Aorta (tissue), 5 donors: ENCODE results near the gene MGAT4B. TPM values are rescaled to one million over a fixed set of nuclear protein-coding genes. Genes with fewer than 3 reads are reported as not detected.

Source experiments
- ATAC-seq: fragments of 200-7000 bp; cut with Tn5 transposase; one replicate; pipeline ENCODE4 v1.9.1; 2022; ENCODE audit warnings: moderate library complexity; ENCODE audit not compliant: low FRiP score
- DNase-seq, 2 donors: peaks; one replicate each; pipeline ENCODE4 v3.0.0-alpha.2; 2020
- H3K27ac ChIP-seq, 2 donors: one replicate each; pipeline ENCODE4 v1.5.1; 2013; ENCODE audit warnings: low read length in 2 of 2, mild to moderate bottlenecking in 2 of 2, moderate library complexity in 2 of 2, control low read depth in 1 of 2, inconsistent platforms in 1 of 2, low read depth in 1 of 2
- H3K27me3 ChIP-seq, 2 donors: one replicate each; pipeline ENCODE4 v1.6.1; 2013; ENCODE audit warnings: control low read depth in 1 of 2, low read length in 1 of 2, mild to moderate bottlenecking in 1 of 2, moderate library complexity in 1 of 2; ENCODE audit not compliant: insufficient read depth in 2 of 2, control insufficient read depth in 1 of 2
- H3K36me3 ChIP-seq, 2 donors: one replicate each; pipeline ENCODE4 v1.6.1; 2013; ENCODE audit warnings: control low read depth in 1 of 2, low read length in 1 of 2, mild to moderate bottlenecking in 1 of 2; ENCODE audit not compliant: insufficient read depth in 2 of 2, control insufficient read depth in 1 of 2
- H3K4me1 ChIP-seq, 2 donors: one replicate each; pipeline ENCODE4 v1.6.1; 2013; ENCODE audit warnings: low read length in 2 of 2, control low read depth in 1 of 2, mild to moderate bottlenecking in 1 of 2, moderate library complexity in 1 of 2; ENCODE audit not compliant: insufficient read depth in 2 of 2, control insufficient read depth in 1 of 2
- H3K4me3 ChIP-seq, 2 donors: one replicate each; pipeline ENCODE4 v1.5.1; 2013; ENCODE audit warnings: low read length in 2 of 2, control low read depth in 1 of 2, mild to moderate bottlenecking in 1 of 2
- H3K9me3 ChIP-seq: one replicate; pipeline ENCODE4 v1.6.1; 2013; ENCODE audit warnings: mild to moderate bottlenecking, low read length; ENCODE audit not compliant: control insufficient read depth
- WGBS, 2 donors: extraction: QIAGEN DNeasy Blood & Tissue Kit; methylation state at CpG; one replicate each; pipeline ENCODE4 v1.1.7; 2013; 5-methylcytosine and 5-hydroxymethylcytosine counted together
- intact Hi-C, 2 donors: fragments of 100-400 bp; cut with DNase I; formaldehyde crosslinking; loops; one replicate each; pipeline versions ENCODE4 v1.14.2 to v1.15.0; 2022
- long read RNA-seq, 2 donors: library from polyadenylated mRNA; unstranded; transcript quantifications; one replicate each; pipeline ENCODE4 v2.0.0, GENCODE V29; 2020 to 2021
- polyA plus RNA-seq, 2 donors: library from polyadenylated mRNA; stranded (reverse); fragments of 200-250 nt; gene quantifications; one replicate each; pipeline ENCODE4 v1.2.3, GENCODE V29; 2013
- total RNA-seq, 2 donors: library from RNA; stranded (reverse); fragmentation: NEBNext Ultra II Directional; extraction: Animal tissue kit (Norgen Biotek cat#: 25700); gene quantifications; one replicate each; pipeline ENCODE4 v1.2.1, GENCODE V29; 2021
- donor health status: healthy with polysubstance abuse.
- donor health status: Bipolar disorder and iron deficiency.
- donor health status: DM: no; HTN: no; CAD: no.
- donor health status: DM: no; HTN: no; CAD: no.
- donor health status: DM: yes; HTN: yes; CAD: no.

Gene MGAT4B
- total RNA-seq (10 to 100 TPM; 56.0 to 78.8 TPM), polyA plus RNA-seq (10 to 100 TPM; 74.6 to 77.3 TPM)
- long read RNA-seq, donor 1, partial matches to known transcripts, result 2 of 8 reads
- long read RNA-seq, donor 1, other reads (novel, unspliced or antisense), result 3 of 8 reads
- long read RNA-seq, donor 2, transcript MGAT4B-201 (15 exons, 2,446 nt), result major isoform, 23 of 40 reads
- long read RNA-seq, donor 2, partial matches to known transcripts, result 7 of 40 reads
- long read RNA-seq, donor 2, other reads (novel, unspliced or antisense), result 9 of 40 reads

- Histone ChIP-seq H3K9me3 (no peaks in the 10 kb centered on the region), H3K4me1 (peaks cover 0 to 2% of the 10 kb centered on the region in 2 donors), H3K4me3 (peak within 1 kb of the TSS; percentile 98), H3K27ac (peak within 1 kb of the TSS; percentile 68 to 79), H3K27me3 (no peaks in the 10 kb centered on the region), H3K36me3 (no peaks in the 10 kb centered on the region)
- ATAC-seq (peak; percentile 92), DNase-seq (peak; percentile 87 to 91)
- intact Hi-C loops, result loop anchor here in 1 of 2 donors (5.0 to 10.0 kb wide), 2 partner anchors 48 to 101 kb away; partner anchors contain the start of genes MRNIP and TBC1D9B
- WGBS, 2 donors, result 1% methylated on average over 56 to 108 of the region's 108 CpGs
Observed at GRCh38 chr5:179806250-179807048, at the start of gene MGAT4B. Gene MGAT4B, minus strand, starts transcription at chr5:179806866. Its CDS starts 283 bp downstream, at chr5:179806583.

- Histone ChIP-seq H3K27ac (no peak overlapping the region), H3K27me3 (no peaks in the 10 kb centered on the region), H3K4me3 (no peak overlapping the region), H3K36me3 (peaks cover 0 to 9% of the 10 kb centered on the region in 2 donors), H3K4me1 (no peaks in the 10 kb centered on the region), H3K9me3 (no peaks in the 10 kb centered on the region)
- no peak for DNase-seq
- 2 to 8% methylated on average over 8 of the region's 8 CpGs for WGBS, 2 donors
- intact Hi-C loops, result loop anchor here in 1 of 2 donors (10.0 kb wide), 1 partner anchor 50 kb away; the partner anchor contains the start of gene MGAT4B
- ATAC-seq, result no peak
Observed at GRCh38 chr5:179854356-179854755, 47.7 kb upstream of the MGAT4B start.

GRCh38 chr5:179852993-179853547 is 46.4 kb upstream of the MGAT4B start:
- ATAC-seq (no peak), DNase-seq (no peak)
- H3K4me3 ChIP-seq, result no peak overlapping the region
- no peaks in the 10 kb centered on the region for H3K4me1 ChIP-seq
- WGBS, 2 donors, result 89 to 92% methylated on average over 8 of the region's 8 CpGs
- intact Hi-C loops, result loop anchor here in 1 of 2 donors (10.0 kb wide), 1 partner anchor 48 kb away; the partner anchor contains the start of gene MGAT4B
- no peaks in the 10 kb centered on the region for H3K27me3 ChIP-seq
- H3K27ac ChIP-seq, result no peak overlapping the region
- H3K36me3 ChIP-seq, result peaks cover 0 to 9% of the 10 kb centered on the region in 2 donors
- no peaks in the 10 kb centered on the region for H3K9me3 ChIP-seq

GRCh38 chr5:179841621-179842020 is 35.0 kb upstream of the MGAT4B start:
- Histone ChIP-seq H3K4me1 (no peaks in the 10 kb centered on the region), H3K27ac (no peak overlapping the region), H3K4me3 (no peak overlapping the region), H3K36me3 (peaks cover 2 to 10% of the 10 kb centered on the region in 2 donors), H3K27me3 (no peaks in the 10 kb centered on the region), H3K9me3 (no peaks in the 10 kb centered on the region)
- ATAC-seq (no peak), DNase-seq (no peak)
- intact Hi-C loops, result no loop called here
- 92 to 93% methylated on average over 9 of the region's 9 CpGs for WGBS, 2 donors

DNA sequence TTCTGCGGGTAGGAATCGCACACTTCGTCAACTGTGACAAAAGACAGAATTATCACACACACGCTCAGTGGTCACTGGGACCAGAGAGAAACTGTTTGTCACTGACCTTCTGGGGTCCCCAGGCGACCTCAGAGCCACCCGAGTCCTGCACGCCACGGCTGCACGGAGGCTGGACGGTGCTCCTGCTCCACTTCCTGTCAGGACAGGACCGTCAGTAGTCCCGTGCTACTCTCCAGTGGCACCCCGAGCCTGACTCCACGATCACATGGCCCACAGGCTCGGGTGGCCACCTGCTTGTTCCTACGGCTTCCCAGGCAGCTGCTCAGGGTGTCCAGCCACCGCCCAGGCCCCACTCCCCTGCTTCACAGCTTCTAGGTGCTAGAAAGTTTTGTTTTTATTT is 34.1 kb upstream of the MGAT4B start:
- peaks cover 0 to 15% of the 10 kb centered on the region in 2 donors for H3K36me3 ChIP-seq

DNA sequence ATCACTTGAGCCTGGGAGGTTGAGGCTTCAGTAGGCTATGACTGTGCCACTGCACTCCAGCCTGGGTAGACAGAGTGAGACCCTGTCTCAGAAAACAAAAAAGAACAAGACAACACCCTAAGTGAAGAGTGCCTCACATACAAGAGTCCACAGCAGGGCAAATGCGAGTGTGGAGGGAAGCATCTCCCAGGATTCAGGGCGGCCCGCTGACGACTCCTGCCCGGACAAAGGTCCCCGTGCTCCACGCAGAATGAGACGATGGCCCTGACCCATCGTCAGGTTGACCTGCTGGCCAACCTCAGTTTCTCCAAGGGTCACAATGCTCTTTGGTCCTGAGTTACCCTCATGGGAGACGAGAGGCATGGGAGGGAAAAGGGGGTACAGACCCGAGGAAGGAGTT is 33.7 kb upstream of the MGAT4B start:
- no peaks in the 10 kb centered on the region for H3K4me1 ChIP-seq
- no peak overlapping the region for H3K4me3 ChIP-seq
- intact Hi-C loops, result loop anchor here in 1 of 2 donors (1.0 kb wide), 1 partner anchor 18 kb away; no protein-coding TSS in a partner anchor
- H3K27me3 ChIP-seq, result no peaks in the 10 kb centered on the region
- H3K36me3 ChIP-seq, result peaks cover 0 to 15% of the 10 kb centered on the region in 2 donors
- 90 to 92% methylated on average over 11 of the region's 11 CpGs for WGBS, 2 donors
- H3K27ac ChIP-seq, result no peak overlapping the region
- DNase-seq (no peak), ATAC-seq (no peak)
- H3K9me3 ChIP-seq, result no peaks in the 10 kb centered on the region

More for the DNA sequence above, 34.1 kb upstream of the MGAT4B start:
- Histone ChIP-seq H3K4me1 (no peaks in the 10 kb centered on the region), H3K9me3 (no peaks in the 10 kb centered on the region), H3K27me3 (no peaks in the 10 kb centered on the region), H3K4me3 (no peak overlapping the region), H3K27ac (no peak overlapping the region)
- WGBS, 2 donors, result 84 to 86% methylated on average over 17 of the region's 17 CpGs
- intact Hi-C loops, result loop anchor here in 1 of 2 donors (1.0 kb wide), 1 partner anchor 18 kb away; no protein-coding TSS in a partner anchor
- DNase-seq (no peak), ATAC-seq (no peak)

GRCh38 chr5:179839328-179840256 is 32.9 kb upstream of the MGAT4B start:
- DNase-seq (peak in 1 of 2 donors; percentile 73), ATAC-seq (no peak)
- Histone ChIP-seq H3K27me3 (no peaks in the 10 kb centered on the region), H3K36me3 (peaks cover 0 to 15% of the 10 kb centered on the region in 2 donors), H3K4me3 (no peak overlapping the region), H3K4me1 (no peaks in the 10 kb centered on the region), H3K9me3 (no peaks in the 10 kb centered on the region), H3K27ac (no peak overlapping the region)
- intact Hi-C loops, result loop anchor here in 1 of 2 donors (1.0 kb wide), 1 partner anchor 17 kb away; no protein-coding TSS in a partner anchor
- WGBS, 2 donors, result 79 to 82% methylated on average over 16 of the region's 16 CpGs
